Vagina (tissue), 2 donors: ENCODE results near the gene CCDC88A. TPM values are rescaled to one million over a fixed set of nuclear protein-coding genes. Genes with fewer than 3 reads are reported as not detected.
A peak's percentile ranks its signal among the peaks of the same experiment; 100 is the strongest.

Source experiments
- DNase-seq, 2 donors: peaks; one replicate each; pipeline ENCODE4 v3.0.0-alpha.2; 2017; ENCODE audit errors: extremely low spot score in 2 of 2
- H3K27ac ChIP-seq: fragments of 200-600 bp; sonication (generic); one replicate; pipeline ENCODE4 v1.5.1; 2019
- H3K27me3 ChIP-seq: fragments of 200-600 bp; sonication (generic); one replicate; pipeline ENCODE4 v1.5.1; 2019
- H3K36me3 ChIP-seq, 2 donors: fragments of 200-600 bp; sonication (generic); one replicate each; pipeline ENCODE4 v1.5.1; 2017 to 2019
- H3K4me1 ChIP-seq: fragments of 200-600 bp; sonication (generic); one replicate; pipeline ENCODE4 v1.5.1; 2019
- H3K4me3 ChIP-seq, 2 donors: fragments of 200-600 bp; sonication (generic); 1 replicate in 1 of 2; 2 replicates in 1 of 2; pipeline ENCODE4 v1.5.1; 2016 to 2019
- H3K9me3 ChIP-seq: fragments of 200-600 bp; sonication (generic); one replicate; pipeline ENCODE4 v1.5.1; 2019
- CTCF ChIP-seq, 3 experiments: fragments of 450-650 bp in 2 of 3; fragments of 200-600 bp in 1 of 3; sonication (generic) in 1 of 3; IDR thresholded peaks; one replicate each; pipeline ENCODE4 v1.5.1; 2017 to 2019; ENCODE audit warnings: antibody characterized with exemption in 3 of 3, mild to moderate bottlenecking in 2 of 3, moderate library complexity in 2 of 3
- POLR2A ChIP-seq, 2 donors: fragments of 450-650 bp; IDR thresholded peaks; one replicate each; pipeline ENCODE4 v1.6.1; 2017; ENCODE audit warnings: antibody characterized with exemption in 2 of 2, mild to moderate bottlenecking in 2 of 2, moderate library complexity in 2 of 2
- POLR2AphosphoS5 ChIP-seq, 2 donors: sonication (generic); formaldehyde crosslinking; IDR thresholded peaks; one replicate each; pipeline ENCODE4 v1.9.0; 2017; ENCODE audit warnings: antibody characterized with exemption in 2 of 2, mild to moderate bottlenecking in 2 of 2, low read depth in 1 of 2; ENCODE audit not compliant: insufficient read depth in 1 of 2
- intact Hi-C: fragments of 100-400 bp; cut with DNase I; formaldehyde crosslinking; loops from one replicate; pipeline ENCODE4 v1.15.1; 2023
- total RNA-seq: library from RNA; depleted of rRNA; stranded (reverse); fragments of >200 nt; gene quantifications from one replicate; pipeline ENCODE4 v1.2.3, GENCODE V29; 2016

The CCDC88A gene
- total RNA-seq, 1 donor from 2014 or later, result 34.9 TPM

- no peak for TF ChIP-seq POLR2AphosphoS5 (IDR thresholded peaks at IDR 0.05; ENCODE audit: insufficient read depth in 1 of 2, low read depth in 1 of 2)
- TF ChIP-seq POLR2A (IDR thresholded peaks at IDR 0.05), result no peak
- no peak for TF ChIP-seq CTCF (IDR thresholded peaks at IDR 0.05)
- DNase-seq, result no peak
- Histone ChIP-seq H3K9me3 (no peaks in the 10 kb centered on the region), H3K4me1 (no peaks in the 10 kb centered on the region), H3K27me3 (no peaks in the 10 kb centered on the region), H3K4me3 (no peak overlapping the region), H3K36me3 (peaks cover 0 to 6% of the 10 kb centered on the region in 2 donors), H3K27ac (no peak overlapping the region)
- intact Hi-C loops, result no loop called here
Observed at GRCh38 chr2:55309446-55309845, 110.2 kb downstream of the CCDC88A start.

- Histone ChIP-seq H3K27me3 (no peaks in the 10 kb centered on the region), H3K4me1 (no peaks in the 10 kb centered on the region), H3K36me3 (no peaks in the 10 kb centered on the region), H3K27ac (no peak overlapping the region), H3K4me3 (no peak overlapping the region), H3K9me3 (no peaks in the 10 kb centered on the region)
- no peak for DNase-seq
- TF ChIP-seq CTCF (IDR thresholded peaks at IDR 0.05) (no peak), POLR2AphosphoS5 (IDR thresholded peaks at IDR 0.05; ENCODE audit: insufficient read depth in 1 of 2, low read depth in 1 of 2) (no peak), POLR2A (IDR thresholded peaks at IDR 0.05) (no peak)
- intact Hi-C loops, result no loop called here
Observed at GRCh38 chr2:55302241-55302640, 117.4 kb downstream of the CCDC88A start.

GRCh38 chr2:55301277-55301676, 118.4 kb downstream of the CCDC88A start:
- no peaks in the 10 kb centered on the region for H3K4me1 ChIP-seq
- no peak overlapping the region for H3K27ac ChIP-seq
- TF ChIP-seq POLR2AphosphoS5 (IDR thresholded peaks at IDR 0.05; ENCODE audit: insufficient read depth in 1 of 2, low read depth in 1 of 2), result no peak
- no peak for TF ChIP-seq POLR2A (IDR thresholded peaks at IDR 0.05)
- TF ChIP-seq CTCF (IDR thresholded peaks at IDR 0.05), result no peak
- H3K36me3 ChIP-seq, result no peaks in the 10 kb centered on the region
- intact Hi-C loops, result no loop called here
- H3K9me3 ChIP-seq, result no peaks in the 10 kb centered on the region
- no peaks in the 10 kb centered on the region for H3K27me3 ChIP-seq
- DNase-seq, result no peak
- H3K4me3 ChIP-seq, result no peak overlapping the region

GRCh38 chr2:55296393-55296792, 123.3 kb downstream of the CCDC88A start:
- Histone ChIP-seq H3K27me3 (no peaks in the 10 kb centered on the region), H3K36me3 (peaks cover 0 to 8% of the 10 kb centered on the region in 2 donors), H3K9me3 (no peaks in the 10 kb centered on the region), H3K4me3 (no peak overlapping the region), H3K4me1 (no peaks in the 10 kb centered on the region), H3K27ac (no peak overlapping the region)
- no peak for TF ChIP-seq POLR2AphosphoS5 (IDR thresholded peaks at IDR 0.05; ENCODE audit: insufficient read depth in 1 of 2, low read depth in 1 of 2)
- TF ChIP-seq POLR2A (IDR thresholded peaks at IDR 0.05), result no peak
- TF ChIP-seq CTCF (IDR thresholded peaks at IDR 0.05), result no peak
- intact Hi-C loops, result no loop called here
- DNase-seq, result no peak

GRCh38 chr2:55283083-55283482, 136.6 kb downstream of the CCDC88A start:
- no peaks in the 10 kb centered on the region for H3K9me3 ChIP-seq
- H3K36me3 ChIP-seq, result no peaks in the 10 kb centered on the region
- peak overlapping the region in 1 of 2 donors; percentile 60 for H3K4me3 ChIP-seq
- H3K4me1 ChIP-seq, result peaks cover 15% of the 10 kb centered on the region
- no peak overlapping the region for H3K27ac ChIP-seq
- TF ChIP-seq POLR2AphosphoS5 (IDR thresholded peaks at IDR 0.05; ENCODE audit: insufficient read depth in 1 of 2, low read depth in 1 of 2) (no peak), POLR2A (IDR thresholded peaks at IDR 0.05) (no peak)
- no peak for DNase-seq
- H3K27me3 ChIP-seq, result no peaks in the 10 kb centered on the region
- intact Hi-C loops, result no loop called here
